ENCODE measurements around the gene P2RY13. TPM values are rescaled to one million over a fixed set of nuclear protein-coding genes. Genes with fewer than 3 reads are reported as not detected.

The P2RY13 gene
- total RNA-seq, 1 donor from 2014 or later = not detected

- DNase-seq (ENCODE audit: low read depth) = no peak
- no peak for TF ChIP-seq CTCF (conservative IDR thresholded peaks at IDR 0.05; ENCODE audit: low read depth, low read length)
- H3K4me3 ChIP-seq (ENCODE audit: low read depth, low read length) = no peak overlapping the region
These were observed 39.9 kb downstream of the P2RY13 start for GRCh38 chr3:151289445-151289844.

GRCh38 chr3:151285940-151286339 is 43.4 kb downstream of the P2RY13 start:
- DNase-seq (ENCODE audit: low read depth) = no peak
- H3K4me3 ChIP-seq (ENCODE audit: low read depth, low read length) = no peak overlapping the region
- no peak for TF ChIP-seq CTCF (conservative IDR thresholded peaks at IDR 0.05; ENCODE audit: low read depth, low read length)

- DNase-seq (ENCODE audit: low read depth) = no peak
- TF ChIP-seq CTCF (conservative IDR thresholded peaks at IDR 0.05; ENCODE audit: low read depth, low read length) = no peak
- no peak overlapping the region for H3K4me3 ChIP-seq (ENCODE audit: low read depth, low read length)
These were observed 45.4 kb downstream of the P2RY13 start for GRCh38 chr3:151283907-151284461.

GRCh38 chr3:151283387-151283786 is 46.0 kb downstream of the P2RY13 start:
- no peak for TF ChIP-seq CTCF (conservative IDR thresholded peaks at IDR 0.05; ENCODE audit: low read depth, low read length)
- H3K4me3 ChIP-seq (ENCODE audit: low read depth, low read length) = no peak overlapping the region

GRCh38 chr3:151282921-151283320 is 46.4 kb downstream of the P2RY13 start:
- TF ChIP-seq CTCF (conservative IDR thresholded peaks at IDR 0.05; ENCODE audit: low read depth, low read length) = peak; percentile 65
- H3K4me3 ChIP-seq (ENCODE audit: low read depth, low read length) = no peak overlapping the region
- DNase-seq (ENCODE audit: low read depth) = no peak

More at GRCh38 chr3:151283387-151283786, 46.0 kb downstream of the P2RY13 start:
- no peak for DNase-seq (ENCODE audit: low read depth)

GRCh38 chr3:151281671-151282324 is 47.6 kb downstream of the P2RY13 start:
- TF ChIP-seq CTCF (conservative IDR thresholded peaks at IDR 0.05; ENCODE audit: low read depth, low read length) = no peak
- no peak for DNase-seq (ENCODE audit: low read depth)
- no peak overlapping the region for H3K4me3 ChIP-seq (ENCODE audit: low read depth, low read length)

- no peak for DNase-seq (ENCODE audit: low read depth)
- no peak for TF ChIP-seq CTCF (conservative IDR thresholded peaks at IDR 0.05; ENCODE audit: low read depth, low read length)
- no peak within 1 kb of the TSS for H3K4me3 ChIP-seq (ENCODE audit: low read depth, low read length)
These were observed 51.1 kb downstream of the P2RY13 start, which contains the start of gene P2RY14 for GRCh38 chr3:151278230-151278629. Gene P2RY14, minus strand, starts transcription at chr3:151278542. Its CDS starts 64,226 bp downstream, at chr3:151214316.
